Endothelial cell of umbilical vein (primary cell): Measurements from ENCODE around the gene TRAF3IP1. TPM values are rescaled to one million over a fixed set of nuclear protein-coding genes. Genes with fewer than 3 reads are reported as not detected.

Experiments
- BruUV-seq: library from RNA; stranded (reverse); fragments of 400-500 nt; replicated peaks from 2 replicates; lab custom pipeline; 2021; lab: Mats Ljungman, UMichigan
- CTCF ChIA-PET: fragments of 300-600, 350-600 bp; sonication (Branson Sonifier 250); formaldehyde crosslinking; loops from one replicate; lab custom pipeline; 2021; ENCODE audit warnings: antibody characterized with exemption, inconsistent platforms; lab: Charles Lee
- POLR2A ChIA-PET: fragments of 300-600, 350-600 bp; sonication (Branson Sonifier 250); formaldehyde crosslinking; loops from one replicate; lab custom pipeline; 2021; ENCODE audit warnings: antibody characterized with exemption, inconsistent platforms; lab: Charles Lee
- DNase-seq: peaks from one replicate; pipeline ENCODE4 v3.0.0-alpha.2; 2011; ENCODE audit warnings: low read depth, low spot score
- FAIRE-seq: peaks from 2 replicates; lab custom pipeline; 2011; peaks lifted over from hg19 to GRCh38; lab: Jason Lieb, UNC
- H2AFZ ChIP-seq: 2 replicates; pipeline ENCODE4 v1.6.0; 2012; ENCODE audit warnings: low read depth, low read length, control low read depth, inconsistent platforms
- H3K27ac ChIP-seq: 2 replicates; pipeline ENCODE4 v1.5.1; 2011; ENCODE audit warnings: low read depth, mild to moderate bottlenecking, control low read depth, low read length, moderate library complexity; ENCODE audit not compliant: insufficient read depth
- H3K27me3 ChIP-seq, 2 experiments: 2 replicates each; pipeline versions ENCODE4 v1.6.0 to v1.6.1; 2011; ENCODE audit warnings: low read length in 2 of 2, mixed read lengths in 1 of 2; ENCODE audit not compliant: control insufficient read depth in 2 of 2, insufficient read depth in 2 of 2
- H3K36me3 ChIP-seq, 2 experiments: 2 replicates in 1 of 2; 3 replicates in 1 of 2; pipeline ENCODE4 v1.5.1; 2011; ENCODE audit warnings: low read length in 2 of 2, mild to moderate bottlenecking in 1 of 2, moderate library complexity in 1 of 2; ENCODE audit not compliant: control insufficient read depth in 2 of 2, insufficient read depth in 2 of 2; ENCODE audit errors: extremely low read depth in 1 of 2
- H3K4me1 ChIP-seq: 3 replicates; pipeline ENCODE4 v1.5.1; 2011; ENCODE audit warnings: mild to moderate bottlenecking, low read length; ENCODE audit not compliant: control insufficient read depth, insufficient read depth; ENCODE audit errors: extremely low read depth
- H3K4me2 ChIP-seq: 2 replicates; pipeline ENCODE4 v1.6.1; 2011; ENCODE audit warnings: low read length, control low read depth, mixed read lengths; ENCODE audit not compliant: insufficient read depth
- H3K4me3 ChIP-seq, 3 experiments: fragments of 200-600 bp in 1 of 3; sonication (generic), shearing (Covaris generic) in 1 of 3; replicated peaks in 1 of 3; 2 replicates each; pipeline ENCODE4 v1.5.1; 2011 to 2016; ENCODE audit warnings: control low read depth in 3 of 3, low read length in 3 of 3, mild to moderate bottlenecking in 2 of 3, inconsistent platforms in 1 of 3, low read depth in 1 of 3, moderate library complexity in 1 of 3; ENCODE audit not compliant: insufficient read depth in 1 of 3
- H3K79me2 ChIP-seq: 2 replicates; pipeline ENCODE4 v1.6.0; 2012; ENCODE audit warnings: low read length, inconsistent platforms; ENCODE audit not compliant: control insufficient read depth, insufficient read depth
- H3K9ac ChIP-seq: replicated peaks from 2 replicates; pipeline ENCODE3; 2011; ENCODE audit warnings: low read length, control low read depth; ENCODE audit not compliant: insufficient read depth; ENCODE audit errors: extremely low read depth
- H3K9me1 ChIP-seq: replicated peaks from 3 replicates; pipeline ENCODE4 v1.6.0; 2011; ENCODE audit warnings: mild to moderate bottlenecking, low read length; ENCODE audit not compliant: control insufficient read depth, insufficient read depth; ENCODE audit errors: extremely low read depth
- H3K9me3 ChIP-seq: replicated peaks from 2 replicates; pipeline ENCODE4 v1.5.1; 2012; ENCODE audit warnings: low read length, inconsistent platforms; ENCODE audit not compliant: control insufficient read depth, insufficient read depth
- H4K20me1 ChIP-seq: replicated peaks from 2 replicates; pipeline ENCODE3; 2011; ENCODE audit warnings: mild to moderate bottlenecking, low read length; ENCODE audit not compliant: control insufficient read depth, insufficient read depth; ENCODE audit errors: extremely low read depth
- EZH2 ChIP-seq: IDR thresholded peaks from 2 replicates; pipeline ENCODE4 v1.6.1; 2012; ENCODE audit warnings: borderline replicate concordance, low read depth, mild to moderate bottlenecking, moderate library complexity, low read length, inconsistent platforms; ENCODE audit not compliant: severe bottlenecking
- FOS ChIP-seq: IDR thresholded peaks from 2 replicates; pipeline ENCODE4 v1.6.1; 2011; ENCODE audit warnings: mild to moderate bottlenecking, low read length, moderate library complexity, borderline replicate concordance; ENCODE audit not compliant: insufficient read depth
- GATA2 ChIP-seq: IDR thresholded peaks from 2 replicates; pipeline ENCODE4 v1.7.0; 2011; ENCODE audit warnings: low read depth, mild to moderate bottlenecking, moderate library complexity, mixed read lengths, low read length; ENCODE audit not compliant: insufficient read length, insufficient read depth
- JUN ChIP-seq: IDR thresholded peaks from 2 replicates; pipeline ENCODE4 v1.6.1; 2011; ENCODE audit warnings: borderline replicate concordance, low read depth; ENCODE audit not compliant: insufficient read length, insufficient read depth
- MAX ChIP-seq: IDR thresholded peaks from 2 replicates; pipeline ENCODE4 v1.6.1; 2011; ENCODE audit not compliant: insufficient read depth, insufficient read length
- POLR2AphosphoS5 ChIP-seq: IDR thresholded peaks from 2 replicates; pipeline ENCODE4 v1.6.1; 2012; ENCODE audit warnings: low read depth, mild to moderate bottlenecking, control low read depth, low read length, moderate library complexity; ENCODE audit not compliant: insufficient read depth
- dilution Hi-C: fragments of 300-500 bp; cut with MboI; formaldehyde crosslinking; loops from one replicate; pipeline ENCODE4 v1.15.0; 2019; ENCODE audit warnings: low sequenced_read_pairs; ENCODE audit not compliant: extremely low pct_ligation_motif_present
- intact Hi-C: fragments of 100-400 bp; cut with micrococcal nuclease; formaldehyde crosslinking; loops from one replicate; pipeline ENCODE4 v1.10.0; 2022
- polyA plus RNA-seq, 4 experiments: library from polyadenylated mRNA; depleted of rRNA in 3 of 4; stranded (reverse) in 3 of 4; unstranded in 1 of 4; fragments of >200 nt; gene quantifications; 2 replicates each; pipeline versions ENCODE4 v1.2.1 to v1.2.3, GENCODE V29; 2011 to 2012; ENCODE audit warnings: missing spikeins in 1 of 4
- total RNA-seq: library from RNA; stranded (reverse); gene quantifications from 2 replicates; pipeline ENCODE4 v1.2.3, GENCODE V29; 2021

The TRAF3IP1 gene
- total and polyA plus RNA-seq, 2 donors (not counting 3 experiments of a cell fraction or from before 2014, with no cell fraction given): 3.4 to 15.9 TPM

DNA sequence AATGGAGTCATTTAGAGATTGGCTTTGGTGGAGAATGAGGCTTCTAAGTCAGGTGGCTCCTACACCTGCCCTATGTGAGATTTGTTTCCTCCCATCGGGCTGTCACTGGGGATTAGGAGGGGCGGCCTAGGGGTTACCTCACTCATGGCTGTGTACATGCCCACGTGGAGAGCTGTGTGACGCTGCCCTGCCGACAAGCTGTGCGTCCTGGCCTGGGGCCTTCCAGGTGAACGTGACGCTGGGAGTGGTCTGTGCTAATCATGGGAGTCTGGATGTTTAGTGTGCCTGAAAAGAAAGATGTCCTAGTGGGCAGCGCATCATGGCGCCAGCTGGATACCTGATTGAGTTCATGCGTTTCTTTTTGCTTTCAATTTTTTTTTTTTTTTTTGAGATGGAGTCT, 120.4 kb downstream of the TRAF3IP1 start:
- Histone ChIP-seq H2AFZ (no peak overlapping the region), H3K4me2 (no peak overlapping the region), H3K9ac (no peak overlapping the region), H3K4me3 (no peak overlapping the region), H3K36me3 (peaks cover 0 to 4% of the 10 kb centered on the region in 2 experiments), H3K9me3 (no peaks in the 10 kb centered on the region), H3K79me2 (peaks cover 44% of the 10 kb centered on the region), H3K27me3 (no peaks in the 10 kb centered on the region), H4K20me1 (no peaks in the 10 kb centered on the region), H3K9me1 (no peaks in the 10 kb centered on the region), H3K4me1 (peaks cover 10% of the 10 kb centered on the region), H3K27ac (peak overlapping the region; percentile 60)
- FAIRE-seq (no peak), DNase-seq (no peak)
- intact Hi-C loops: no loop called here
- CTCF ChIA-PET: interaction anchor here (0.9 to 1.0 kb wide), 2 partner anchors 70 to 83 kb away, joined by 3 read pairs; no protein-coding TSS in a partner anchor
- TF ChIP-seq JUN (no peak), POLR2AphosphoS5 (no peak), GATA2 (no peak), MAX (no peak), FOS (no peak), EZH2 (no peak)
- POLR2A ChIA-PET: no interaction called here
- no TSS peak for BruUV-seq
- dilution Hi-C loops: no loop called here
